Bronchial epithelial cell (primary cell): ENCODE data around the gene IL13. TPM values are rescaled to one million over a fixed set of nuclear protein-coding genes. Genes with fewer than 3 reads are reported as not detected.

Source experiments
- DNase-seq: peaks from one replicate; pipeline ENCODE4 v3.0.0-alpha.2; 2010; ENCODE audit warnings: low read depth
- FAIRE-seq: peaks from 2 replicates; lab custom pipeline; 2011; peaks lifted over from hg19 to GRCh38; lab: Jason Lieb, UNC
- H3K27me3 ChIP-seq: 2 replicates; pipeline ENCODE4 v1.5.1; 2011; ENCODE audit warnings: low read length; ENCODE audit not compliant: control insufficient read depth, insufficient read depth
- H3K36me3 ChIP-seq: 2 replicates; pipeline ENCODE4 v1.5.1; 2011; ENCODE audit warnings: low read length; ENCODE audit not compliant: control insufficient read depth, insufficient read depth
- H3K4me3 ChIP-seq: 2 replicates; pipeline ENCODE4 v1.5.1; 2011; ENCODE audit warnings: mild to moderate bottlenecking, low read depth, low read length, control low read depth
- total RNA-seq: library from RNA; depleted of rRNA; stranded (reverse); fragments of >200 nt; gene quantifications from 2 replicates; pipeline ENCODE4 v1.2.1, GENCODE V29; 2014
- TF ChIP-seq, protein P1 (sequence below): IDR thresholded peaks from 2 replicates; pipeline ENCODE4 v1.5.1; 2011; ENCODE audit warnings: mild to moderate bottlenecking, moderate library complexity, low read length, control low read depth, inconsistent platforms; ENCODE audit not compliant: insufficient read depth, severe bottlenecking

The IL13 gene
- total RNA-seq, 1 donor from 2014 or later = not detected

- no peaks in the 10 kb centered on the region for H3K36me3 ChIP-seq
- TF ChIP-seq, protein P1, sequence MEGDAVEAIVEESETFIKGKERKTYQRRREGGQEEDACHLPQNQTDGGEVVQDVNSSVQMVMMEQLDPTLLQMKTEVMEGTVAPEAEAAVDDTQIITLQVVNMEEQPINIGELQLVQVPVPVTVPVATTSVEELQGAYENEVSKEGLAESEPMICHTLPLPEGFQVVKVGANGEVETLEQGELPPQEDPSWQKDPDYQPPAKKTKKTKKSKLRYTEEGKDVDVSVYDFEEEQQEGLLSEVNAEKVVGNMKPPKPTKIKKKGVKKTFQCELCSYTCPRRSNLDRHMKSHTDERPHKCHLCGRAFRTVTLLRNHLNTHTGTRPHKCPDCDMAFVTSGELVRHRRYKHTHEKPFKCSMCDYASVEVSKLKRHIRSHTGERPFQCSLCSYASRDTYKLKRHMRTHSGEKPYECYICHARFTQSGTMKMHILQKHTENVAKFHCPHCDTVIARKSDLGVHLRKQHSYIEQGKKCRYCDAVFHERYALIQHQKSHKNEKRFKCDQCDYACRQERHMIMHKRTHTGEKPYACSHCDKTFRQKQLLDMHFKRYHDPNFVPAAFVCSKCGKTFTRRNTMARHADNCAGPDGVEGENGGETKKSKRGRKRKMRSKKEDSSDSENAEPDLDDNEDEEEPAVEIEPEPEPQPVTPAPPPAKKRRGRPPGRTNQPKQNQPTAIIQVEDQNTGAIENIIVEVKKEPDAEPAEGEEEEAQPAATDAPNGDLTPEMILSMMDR = no peak
- H3K4me3 ChIP-seq = no peak overlapping the region
- H3K27me3 ChIP-seq = no peaks in the 10 kb centered on the region
- no peak for FAIRE-seq
- no peak for DNase-seq
Measured at GRCh38 chr5:132663771-132664695, 6.1 kb downstream of the IL13 start.

DNA sequence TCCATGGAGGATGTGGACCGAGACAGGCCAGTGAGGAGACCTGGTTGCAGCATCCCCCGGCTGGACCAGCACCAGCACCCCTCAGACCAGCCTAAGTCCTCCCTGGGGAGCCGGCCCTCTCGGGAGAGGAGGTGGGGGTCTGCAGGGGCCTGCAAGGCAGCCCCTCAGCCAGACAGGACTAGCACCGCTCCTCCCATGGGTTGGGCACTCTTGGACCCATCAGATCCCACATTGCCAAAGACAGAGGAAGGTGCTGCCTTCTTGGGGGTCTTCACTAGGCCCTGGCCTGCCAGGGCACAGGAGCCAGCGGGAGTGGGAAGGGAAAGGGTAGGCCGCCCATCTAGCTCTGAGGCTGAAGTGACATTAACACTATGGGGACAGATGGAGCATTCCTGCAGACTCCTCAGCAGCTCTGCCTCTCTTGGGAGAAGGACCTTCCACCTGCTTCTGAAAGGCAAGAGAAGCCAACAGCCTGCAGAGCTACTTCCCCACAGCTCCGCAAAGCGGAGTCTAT, 6.8 kb downstream of the IL13 start:
- no peak overlapping the region for H3K4me3 ChIP-seq
- no peak for DNase-seq
- no peaks in the 10 kb centered on the region for H3K27me3 ChIP-seq
- TF ChIP-seq, protein P1 = no peak
- no peak for FAIRE-seq
- no peaks in the 10 kb centered on the region for H3K36me3 ChIP-seq

DNA sequence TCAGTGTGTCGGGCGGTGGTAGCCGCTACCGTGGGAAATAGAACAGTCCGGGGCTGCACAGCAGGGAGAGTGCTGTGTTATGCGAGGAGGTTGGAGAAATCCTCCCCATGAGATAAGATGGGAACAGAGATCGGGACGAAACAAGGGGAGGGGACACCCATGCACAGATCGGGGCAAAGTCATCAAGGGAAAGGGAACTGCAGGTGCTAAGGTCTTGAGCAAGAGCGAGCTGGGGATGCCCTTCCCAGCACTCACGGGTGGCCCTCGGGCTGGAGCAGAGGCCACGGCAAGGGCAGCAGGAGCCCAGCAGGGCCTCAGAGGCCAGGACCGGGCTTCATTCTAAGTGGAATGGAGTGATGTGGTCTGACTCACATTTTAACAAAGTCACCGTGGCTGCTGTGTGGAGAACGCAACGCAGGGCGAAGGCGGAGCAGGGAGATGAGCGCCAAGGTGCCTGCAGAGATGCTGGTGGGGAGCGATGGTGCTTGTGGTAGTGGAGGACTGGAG, 7.7 kb downstream of the IL13 start:
- Histone ChIP-seq H3K36me3 (no peaks in the 10 kb centered on the region), H3K4me3 (no peak overlapping the region), H3K27me3 (no peaks in the 10 kb centered on the region)
- TF ChIP-seq, protein P1 = no peak
- FAIRE-seq (no peak), DNase-seq (no peak)

- no peak overlapping the region for H3K4me3 ChIP-seq
- TF ChIP-seq, protein P1 = no peak
- FAIRE-seq (no peak), DNase-seq (no peak)
- H3K36me3 ChIP-seq = no peaks in the 10 kb centered on the region
- no peaks in the 10 kb centered on the region for H3K27me3 ChIP-seq
Measured at GRCh38 chr5:132666310-132667123, 8.5 kb downstream of the IL13 start.

GRCh38 chr5:132667309-132667708, 9.3 kb downstream of the IL13 start:
- Histone ChIP-seq H3K4me3 (no peak overlapping the region), H3K36me3 (no peaks in the 10 kb centered on the region), H3K27me3 (no peaks in the 10 kb centered on the region)
- DNase-seq (no peak), FAIRE-seq (no peak)
- TF ChIP-seq, protein P1 = no peak
